T-helper 22 cell (primary cell): ENCODE measurements around the gene CHRM2.

ENCODE experiments used
- DNase-seq: peaks from one replicate; pipeline ENCODE4 v3.0.0-alpha.2; 2020; ENCODE audit warnings: low read depth

CHRM2 gene

GRCh38 chr7:137026176-137026500, 157.7 kb downstream of the CHRM2 start:
- DNase-seq: no peak

GRCh38 chr7:137032436-137032835, 164.0 kb downstream of the CHRM2 start:
- DNase-seq: no peak

GRCh38 chr7:137036768-137037167, 168.3 kb downstream of the CHRM2 start:
- no peak for DNase-seq

GRCh38 chr7:137038706-137039105, 170.3 kb downstream of the CHRM2 start:
- no peak for DNase-seq

- no peak for DNase-seq
These were observed 172.3 kb downstream of the CHRM2 start for GRCh38 chr7:137040745-137041144.

- no peak for DNase-seq
These were observed 177.1 kb downstream of the CHRM2 start for GRCh38 chr7:137045573-137045972.

- DNase-seq: no peak
These were observed 201.0 kb downstream of the CHRM2 start for GRCh38 chr7:137069249-137069963.
